Measurements from ENCODE around the gene CCDC71. TPM values are rescaled to one million over a fixed set of nuclear protein-coding genes. Genes with fewer than 3 reads are reported as not detected.

Gene CCDC71
- total and polyA plus RNA-seq, 2 of the 13 experiments (the other 11 are each of a cell fraction or from before 2014, with no cell fraction given) = 9.7 to 14.3 TPM

DNA sequence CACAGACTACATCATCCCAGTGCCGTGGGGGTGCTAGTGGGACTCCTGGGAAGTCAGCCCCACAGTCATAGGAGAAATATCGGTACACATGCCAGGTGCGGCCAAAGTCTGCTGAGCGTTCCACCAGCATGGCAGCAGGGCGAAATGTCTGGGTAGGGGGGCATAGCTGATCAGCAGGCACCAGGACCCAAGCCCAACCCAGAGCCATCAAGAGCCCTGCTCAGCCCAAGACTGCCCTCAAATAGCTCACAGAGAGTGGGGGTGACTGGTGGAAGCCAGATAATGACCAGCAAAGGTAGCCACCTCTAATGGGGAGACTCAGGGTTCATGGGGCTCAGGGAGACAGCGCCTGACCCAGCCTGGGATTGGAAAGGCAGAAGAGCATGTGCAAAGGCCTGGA is 34.6 kb downstream of the CCDC71 start:
- Histone ChIP-seq H4K20me1 (ENCODE audit: insufficient read depth, low read length) (no peaks in the 10 kb centered on the region), H3K79me2 (ENCODE audit: insufficient read depth, low read length) (peaks cover 15% of the 10 kb centered on the region), H2AFZ (ENCODE audit: low read length) (no peak overlapping the region), H3K27ac (ENCODE audit: extremely low read length, insufficient read depth, low read length) (peak overlapping the region; percentile 80), H3K4me3 (replicated peaks in 1 of 3; ENCODE audit: insufficient read depth in 1 of 3, low read depth in 2 of 3, low read length in 3 of 3) (peak overlapping the region; percentile 72 to 78 (median 77); a peak in 5 of 6 replicates), H3K9ac (ENCODE audit: insufficient read depth, low read depth, low read length) (peak overlapping the region; percentile 75), H3K9me3 (ENCODE audit: low read length) (no peaks in the 10 kb centered on the region), H3K4me2 (ENCODE audit: low read depth, low read length) (peak overlapping the region; percentile 97), H3K27me3 (ENCODE audit: control insufficient read depth in 1 of 2, insufficient read depth in 2 of 2, low read length in 2 of 2) (no peaks in the 10 kb centered on the region), H3K36me3 (replicated peaks in 1 of 2; ENCODE audit: control insufficient read depth in 1 of 2, insufficient read depth in 2 of 2, low read length in 2 of 2) (peaks cover 5 to 10% of the 10 kb centered on the region in 2 experiments; a peak in 2 of 5 replicates), H3K4me1 (ENCODE audit: insufficient read depth, low read length) (peaks cover 39% of the 10 kb centered on the region)
- TF ChIP-seq ZNF652 (CRISPR knock-in tag; IDR thresholded peaks at IDR 0.05; ENCODE audit: borderline replicate concordance, low read depth) (no peak), ZFP36 (IDR thresholded peaks at IDR 0.05; ENCODE audit: borderline replicate concordance, low read depth, low read length, partially characterized antibody) (no peak), SSRP1 (CRISPR knock-in tag; IDR thresholded peaks at IDR 0.05) (no peak), PCBP2 (optimal IDR thresholded peaks at IDR 0.05; ENCODE audit: low read depth, low read length, poor library complexity, severe bottlenecking) (no peak)
- TF ChIP-seq, protein P1, sequence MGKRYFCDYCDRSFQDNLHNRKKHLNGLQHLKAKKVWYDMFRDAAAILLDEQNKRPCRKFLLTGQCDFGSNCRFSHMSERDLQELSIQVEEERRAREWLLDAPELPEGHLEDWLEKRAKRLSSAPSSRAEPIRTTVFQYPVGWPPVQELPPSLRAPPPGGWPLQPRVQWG (CRISPR knock-in tag; IDR thresholded peaks at IDR 0.05; ENCODE audit: borderline replicate concordance, low read depth) = no peak
- in situ Hi-C loops (cut with HindIII; ENCODE audit: extremely low pct_ligation_motif_present, low pct_unique_long_range_greater_than_20kb) = no loop called here
- CTCF ChIA-PET (ENCODE audit: low intra/inter-chr PET ratio, low total read pairs) = no interaction called here
- ATAC-seq (no peak), DNase-seq (ENCODE audit: low spot score) (no peak), FAIRE-seq (no peak)
- intact Hi-C loops (cut with micrococcal nuclease; ENCODE audit: unreplicated experiment) = loop anchor here (5.0 kb wide), 1 partner anchor 39 kb away; the partner anchor contains the start of gene QRICH1
- WGBS (ENCODE audit: low lambda C conversion rate) = 100% methylated on average over 3 of the region's 6 CpGs
- no TSS peak for BruUV-seq (replicated peaks)
- POLR2A ChIA-PET = interaction anchor here (1.3 to 8.5 kb wide), 8 partner anchors 8 to 208 kb away, joined by 4 to 110 read pairs (median 9); partner anchors contain the start of genes IMPDH2, QRICH1, USP19 and USP4

DNA sequence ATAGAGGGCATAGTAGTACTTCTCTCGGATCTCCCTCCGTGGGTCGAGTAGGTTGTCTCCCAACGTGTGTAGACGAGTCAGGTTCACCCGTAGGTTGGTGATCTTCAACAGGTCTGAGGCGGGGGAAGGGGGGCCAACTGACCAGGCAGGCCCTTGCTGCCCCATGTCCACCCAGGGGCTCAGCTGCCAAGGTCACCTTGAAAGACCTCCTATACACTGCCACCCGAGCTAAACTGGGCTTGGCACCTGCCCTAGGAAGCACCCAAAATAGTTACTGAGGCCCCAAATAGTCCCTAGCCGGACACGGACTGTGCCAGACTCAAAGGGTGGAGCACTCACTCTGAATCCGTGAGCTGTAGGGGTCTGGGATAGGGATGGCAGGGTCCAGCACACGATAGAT is 35.1 kb downstream of the CCDC71 start:
- Histone ChIP-seq H3K4me3 (replicated peaks in 1 of 3; ENCODE audit: insufficient read depth in 1 of 3, low read depth in 2 of 3, low read length in 3 of 3) (no peak overlapping the region), H3K9ac (ENCODE audit: insufficient read depth, low read depth, low read length) (no peak overlapping the region), H3K36me3 (replicated peaks in 1 of 2; ENCODE audit: control insufficient read depth in 1 of 2, insufficient read depth in 2 of 2, low read length in 2 of 2) (peaks cover 5 to 15% of the 10 kb centered on the region in 2 experiments; a peak in 2 of 5 replicates), H2AFZ (ENCODE audit: low read length) (no peak overlapping the region), H3K9me3 (ENCODE audit: low read length) (no peaks in the 10 kb centered on the region), H3K4me1 (ENCODE audit: insufficient read depth, low read length) (peaks cover 34% of the 10 kb centered on the region), H3K27ac (ENCODE audit: extremely low read length, insufficient read depth, low read length) (no peak overlapping the region), H3K79me2 (ENCODE audit: insufficient read depth, low read length) (peaks cover 15% of the 10 kb centered on the region), H4K20me1 (ENCODE audit: insufficient read depth, low read length) (no peaks in the 10 kb centered on the region), H3K4me2 (ENCODE audit: low read depth, low read length) (peak overlapping the region; percentile 97), H3K27me3 (ENCODE audit: control insufficient read depth in 1 of 2, insufficient read depth in 2 of 2, low read length in 2 of 2) (no peaks in the 10 kb centered on the region)
- DNase-seq (ENCODE audit: low spot score) (no peak), FAIRE-seq (no peak), ATAC-seq (no peak)
- intact Hi-C loops (cut with micrococcal nuclease; ENCODE audit: unreplicated experiment) (loop anchor here (5.0 kb wide), 1 partner anchor 39 kb away; the partner anchor contains the start of gene QRICH1), in situ Hi-C loops (cut with HindIII; ENCODE audit: extremely low pct_ligation_motif_present, low pct_unique_long_range_greater_than_20kb) (no loop called here)
- no TSS peak for BruUV-seq (replicated peaks)
- WGBS (ENCODE audit: low lambda C conversion rate) = 100% methylated on average over 7 of the region's 12 CpGs
- CTCF ChIA-PET (ENCODE audit: low intra/inter-chr PET ratio, low total read pairs) = no interaction called here
- POLR2A ChIA-PET = interaction anchor here (2.9 to 8.5 kb wide), 3 partner anchors 10 to 209 kb away, joined by 12 to 110 read pairs (median 70); partner anchors contain the start of genes QRICH1, USP19 and USP4
- TF ChIP-seq NAIF1 (CRISPR knock-in tag; IDR thresholded peaks at IDR 0.05; ENCODE audit: borderline replicate concordance) = no peak
- TF ChIP-seq ZNF589 (CRISPR knock-in tag; conservative IDR thresholded peaks at IDR 0.05) = no peak
- no peak for TF ChIP-seq ZNF749 (CRISPR knock-in tag; IDR thresholded peaks at IDR 0.05; ENCODE audit: borderline replicate concordance)
- TF ChIP-seq, protein P2, sequence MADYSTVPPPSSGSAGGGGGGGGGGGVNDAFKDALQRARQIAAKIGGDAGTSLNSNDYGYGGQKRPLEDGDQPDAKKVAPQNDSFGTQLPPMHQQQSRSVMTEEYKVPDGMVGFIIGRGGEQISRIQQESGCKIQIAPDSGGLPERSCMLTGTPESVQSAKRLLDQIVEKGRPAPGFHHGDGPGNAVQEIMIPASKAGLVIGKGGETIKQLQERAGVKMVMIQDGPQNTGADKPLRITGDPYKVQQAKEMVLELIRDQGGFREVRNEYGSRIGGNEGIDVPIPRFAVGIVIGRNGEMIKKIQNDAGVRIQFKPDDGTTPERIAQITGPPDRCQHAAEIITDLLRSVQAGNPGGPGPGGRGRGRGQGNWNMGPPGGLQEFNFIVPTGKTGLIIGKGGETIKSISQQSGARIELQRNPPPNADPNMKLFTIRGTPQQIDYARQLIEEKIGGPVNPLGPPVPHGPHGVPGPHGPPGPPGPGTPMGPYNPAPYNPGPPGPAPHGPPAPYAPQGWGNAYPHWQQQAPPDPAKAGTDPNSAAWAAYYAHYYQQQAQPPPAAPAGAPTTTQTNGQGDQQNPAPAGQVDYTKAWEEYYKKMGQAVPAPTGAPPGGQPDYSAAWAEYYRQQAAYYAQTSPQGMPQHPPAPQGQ (CRISPR knock-in tag; IDR thresholded peaks at IDR 0.05; ENCODE audit: borderline replicate concordance) = no peak
- no peak for TF ChIP-seq ZNF282 (IDR thresholded peaks at IDR 0.05; ENCODE audit: partially characterized antibody)
- TF ChIP-seq ZNF546 (CRISPR knock-in tag; conservative IDR thresholded peaks at IDR 0.05) = no peak
- no peak for TF ChIP-seq POGZ (CRISPR knock-in tag; IDR thresholded peaks at IDR 0.05)
- TF ChIP-seq HOXA3 (CRISPR knock-in tag; IDR thresholded peaks at IDR 0.05) = no peak
- no peak for TF ChIP-seq HNRNPK (IDR thresholded peaks at IDR 0.05; ENCODE audit: low read depth, low read length, poor library complexity, severe bottlenecking)
- TF ChIP-seq, protein P3, sequence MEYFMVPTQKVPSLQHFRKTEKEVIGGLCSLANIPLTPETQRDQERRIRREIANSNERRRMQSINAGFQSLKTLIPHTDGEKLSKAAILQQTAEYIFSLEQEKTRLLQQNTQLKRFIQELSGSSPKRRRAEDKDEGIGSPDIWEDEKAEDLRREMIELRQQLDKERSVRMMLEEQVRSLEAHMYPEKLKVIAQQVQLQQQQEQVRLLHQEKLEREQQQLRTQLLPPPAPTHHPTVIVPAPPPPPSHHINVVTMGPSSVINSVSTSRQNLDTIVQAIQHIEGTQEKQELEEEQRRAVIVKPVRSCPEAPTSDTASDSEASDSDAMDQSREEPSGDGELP (IDR thresholded peaks at IDR 0.05; ENCODE audit: borderline replicate concordance, low read depth) = no peak
- no peak for TF ChIP-seq ISX (CRISPR knock-in tag; conservative IDR thresholded peaks at IDR 0.05)

All from HepG2 (cell line).